GM12891 (cell line): ENCODE data around the gene C11orf54.

Experiments used
- POLR2A ChIP-seq: IDR thresholded peaks from 2 replicates; pipeline ENCODE4 v1.6.1; 2011; ENCODE audit warnings: low read depth, low read length, control low read depth
- POLR2AphosphoS5 ChIP-seq: IDR thresholded peaks from 2 replicates; pipeline ENCODE4 v1.6.1; 2011; ENCODE audit warnings: low read depth, low read length, control low read depth
- SPI1 ChIP-seq: IDR thresholded peaks from 2 replicates; pipeline ENCODE4 v1.6.1; 2011; ENCODE audit warnings: low read depth, low read length, control low read depth
- TAF1 ChIP-seq: IDR thresholded peaks from 2 replicates; pipeline ENCODE4 v1.6.1; 2011; ENCODE audit warnings: low read depth, low read length, control low read depth

DNA sequence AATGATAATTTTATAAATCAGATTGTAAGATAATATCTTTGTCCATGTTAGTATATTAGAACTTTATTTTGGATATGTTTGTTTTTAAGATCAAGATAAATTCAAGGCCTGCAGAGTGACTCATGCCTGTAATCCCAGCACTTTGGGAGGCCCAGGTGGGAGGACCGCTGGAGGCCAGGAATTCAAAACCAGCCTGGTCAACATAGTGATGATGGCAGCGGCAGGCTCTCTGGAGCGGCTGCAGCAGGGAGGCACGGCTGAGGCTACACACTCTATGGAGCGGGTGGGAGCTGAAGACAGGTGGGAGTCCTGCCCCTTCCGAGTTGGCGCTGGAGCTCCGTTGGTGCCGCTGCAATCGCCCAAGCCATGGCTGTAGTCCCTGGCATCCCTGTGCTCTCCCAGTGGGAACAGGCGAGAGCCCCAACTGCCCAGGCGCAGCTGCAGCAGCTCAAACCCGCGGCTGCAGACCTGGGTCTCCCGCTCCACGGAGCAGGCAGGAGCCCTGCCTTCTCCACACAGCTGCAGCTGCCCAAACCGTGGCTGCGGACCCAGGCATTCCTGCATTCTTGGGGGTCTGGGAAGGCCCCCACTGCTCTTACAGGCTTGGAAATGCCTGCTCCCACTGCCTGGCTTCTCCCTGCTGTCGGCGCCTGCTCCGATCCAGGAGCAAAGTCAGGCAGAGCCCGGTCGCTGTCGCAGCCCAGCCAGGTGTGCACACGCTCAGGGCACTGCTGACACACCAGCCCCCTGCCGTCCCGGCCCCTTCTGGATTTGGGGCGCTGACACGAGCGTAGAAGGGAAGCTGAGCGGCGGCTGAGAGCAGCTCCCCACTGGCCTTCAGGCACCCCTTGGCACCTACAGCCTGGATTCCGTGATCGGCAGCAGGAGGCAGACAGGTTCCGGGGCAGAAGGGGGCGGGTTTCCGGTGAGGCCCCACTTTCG lies 16.7 kb downstream of the C11orf54 start:
- no peak for TF ChIP-seq TAF1
- no peak for TF ChIP-seq POLR2A
- TF ChIP-seq POLR2AphosphoS5, result no peak
- TF ChIP-seq SPI1, result no peak
